Left renal cortex interstitium (tissue), 4 donors: ENCODE measurements around the gene PRRG4. TPM values are rescaled to one million over a fixed set of nuclear protein-coding genes. Genes with fewer than 3 reads are reported as not detected.
"Not testable (repeated sequence)": the region's sequence is repeated elsewhere in the genome, so short reads cannot be mapped to it uniquely, and the experiment has no call there.

Experiments
- DNase-seq, 4 donors: peaks; one replicate each; pipeline ENCODE4 v3.0.0-alpha.2; 2013; ENCODE audit warnings: low read depth in 4 of 4, low spot score in 2 of 4, missing footprints in 1 of 4
- polyA plus RNA-seq, 4 donors: library from polyadenylated mRNA; unstranded; fragments of 120-200 nt; gene quantifications; one replicate each; pipeline ENCODE4 v1.2.1, GENCODE V29; 2013; ENCODE audit not compliant: insufficient read length in 4 of 4

The PRRG4 gene
- 1 to 10 TPM; 5.5 to 7.4 (median 6.4) TPM for polyA plus RNA-seq

DNA sequence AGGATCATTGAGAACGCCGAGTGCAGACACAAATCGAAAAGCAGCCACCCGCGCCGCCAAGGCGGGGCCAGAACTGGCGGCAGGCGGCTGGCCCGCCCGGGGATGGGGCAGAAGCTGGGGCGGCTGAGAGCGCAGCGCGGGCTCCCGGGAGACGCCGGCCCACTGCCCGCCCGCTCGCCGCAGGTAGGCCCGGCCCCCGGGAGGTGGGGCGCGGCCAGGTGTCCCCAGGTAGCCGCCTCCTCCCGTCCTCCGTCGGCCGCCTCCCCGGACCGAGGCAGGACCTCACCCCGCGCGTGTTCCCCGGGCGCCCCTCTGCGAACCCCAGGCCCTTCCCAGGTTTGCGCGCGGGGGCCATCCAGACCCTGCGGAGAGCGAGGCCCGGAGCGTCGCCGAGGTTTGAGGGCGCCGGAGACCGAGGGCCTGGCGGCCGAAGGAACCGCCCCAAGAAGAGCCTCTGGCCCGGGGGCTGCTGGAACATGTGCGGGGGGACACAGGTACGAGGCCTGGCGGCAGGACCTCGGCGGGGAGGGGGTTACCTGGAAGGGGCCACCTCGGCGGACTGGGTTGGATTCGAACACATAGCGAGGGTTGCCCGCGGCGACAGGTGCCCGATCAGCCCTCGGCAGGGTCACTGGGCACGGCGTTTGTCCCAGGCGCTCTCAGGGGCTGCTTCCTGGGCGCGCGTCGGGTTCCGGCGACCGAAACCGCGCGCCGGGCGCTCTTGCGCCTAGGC lies at the start of gene PRRG4:
Gene PRRG4 (plus strand): TSS at position 248 of the 733 bp plus-strand sequence. CDS start 603 bp downstream, outside the sequence.
- peak in 1 of 4 donors; percentile 49 for DNase-seq

DNA sequence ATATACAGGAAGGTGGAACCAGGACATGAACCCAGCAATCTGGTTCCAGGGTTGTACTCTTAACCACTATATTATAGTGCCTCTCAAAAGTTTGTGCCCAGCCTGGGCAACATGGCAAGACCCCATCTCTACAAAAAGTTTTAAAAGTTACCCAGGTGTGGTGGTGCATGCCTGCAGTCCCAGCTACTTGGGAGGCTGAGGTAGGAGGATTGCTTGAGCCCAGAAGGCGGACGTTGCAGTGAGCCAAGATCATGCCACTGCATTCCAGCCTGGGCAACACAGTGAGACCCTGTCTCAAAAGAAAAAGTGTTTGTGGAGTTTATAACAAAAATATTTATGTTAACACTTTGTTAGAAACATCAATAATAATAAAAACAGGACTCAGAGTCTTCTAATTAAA lies 48.9 kb upstream of the PRRG4 start:
- not testable (repeated sequence) for DNase-seq

GRCh38 chr11:32781721-32782120 lies 48.0 kb upstream of the PRRG4 start:
- no peak for DNase-seq

GRCh38 chr11:32785262-32785661 lies 44.5 kb upstream of the PRRG4 start:
- DNase-seq: no peak

DNA sequence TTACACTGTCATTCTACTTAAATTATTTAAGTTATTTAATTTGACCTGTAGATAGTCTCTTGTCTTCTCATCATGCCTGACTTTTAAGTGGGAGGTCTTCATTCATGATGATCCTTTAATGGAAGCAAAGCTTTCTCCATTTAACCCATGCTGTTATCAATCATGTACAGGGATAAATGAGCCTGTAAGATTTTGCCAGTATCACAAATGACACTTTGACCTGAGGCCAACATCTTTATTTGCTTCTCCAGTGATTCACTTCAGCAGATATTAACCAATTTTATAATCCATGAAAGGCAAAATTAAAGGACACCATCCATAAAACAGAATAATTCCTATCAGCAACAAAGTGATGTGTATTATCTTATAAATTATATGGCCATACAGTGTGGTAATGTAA lies 42.9 kb upstream of the PRRG4 start:
- no peak for DNase-seq

DNA sequence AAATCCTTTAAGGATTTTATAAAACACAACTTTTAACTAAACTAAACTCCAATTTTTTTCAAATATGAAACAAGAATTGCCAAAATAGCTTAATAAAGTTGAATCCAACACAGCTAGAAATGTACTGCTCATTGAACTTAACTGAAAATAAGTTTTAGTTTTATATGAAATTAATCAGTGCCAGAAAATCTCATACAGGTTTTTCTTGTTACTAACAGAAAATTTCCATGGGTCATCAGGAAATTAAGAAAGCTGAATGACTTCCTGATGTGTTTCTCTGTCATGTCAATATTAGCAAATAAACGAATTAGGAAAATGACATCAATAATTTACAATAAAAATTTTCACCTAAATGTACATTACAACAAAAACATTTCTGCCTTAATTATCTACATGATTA lies 38.8 kb upstream of the PRRG4 start:
- DNase-seq: no peak

- DNase-seq: peak in 2 of 4 donors; percentile 2 to 11
These were observed 37.4 kb upstream of the PRRG4 start for GRCh38 chr11:32792111-32792947.

DNA sequence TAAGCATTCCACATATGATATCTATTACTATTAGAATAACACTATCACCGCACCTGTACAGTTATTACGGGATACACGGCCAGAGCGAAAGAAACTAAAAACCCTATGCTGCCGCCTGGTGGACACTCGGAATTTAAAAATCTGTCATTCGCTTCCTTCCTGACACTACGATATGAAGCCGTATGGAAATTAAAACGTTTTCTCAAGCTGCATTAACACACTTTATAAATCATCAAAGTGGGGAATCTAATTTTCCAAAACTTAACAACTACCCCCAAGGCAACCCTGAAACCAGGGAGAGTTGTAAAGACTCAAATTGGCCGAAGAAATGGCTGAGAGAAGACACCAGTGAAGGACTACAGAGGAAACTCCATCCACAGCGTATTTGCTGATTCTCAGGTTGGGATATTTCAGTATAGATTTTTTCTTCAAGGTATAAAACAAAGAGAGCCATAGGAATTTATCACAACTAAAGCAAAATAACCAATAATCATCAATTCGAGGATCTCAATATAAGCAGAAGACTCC lies 36.7 kb upstream of the PRRG4 start:
- DNase-seq: peak; percentile 22 to 63 (median 44)

DNA sequence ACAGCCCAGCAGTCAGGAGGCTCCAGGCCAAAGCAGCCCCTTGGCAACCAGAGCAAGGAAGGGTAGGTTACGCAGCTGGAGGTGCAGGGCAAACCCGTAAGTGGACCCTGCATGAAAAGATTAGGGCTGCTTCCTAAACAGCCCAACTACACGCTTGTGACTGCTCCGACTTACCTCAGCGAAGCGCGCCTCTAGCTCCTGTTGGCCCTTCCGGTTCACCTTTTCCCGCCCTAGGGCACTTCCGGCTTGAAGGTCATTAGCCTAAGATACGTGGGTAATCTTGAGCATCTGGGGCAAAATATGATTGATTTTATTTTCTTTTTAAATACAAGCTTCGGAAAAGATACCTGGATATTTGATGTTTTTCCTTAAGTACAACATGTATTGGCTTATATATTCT lies 35.3 kb upstream of the PRRG4 start, which contains the start of gene CCDC73:
Gene CCDC73 (minus strand): TSS at position 224 of the 400 bp plus-strand sequence. CDS start 34,419 bp downstream, outside the sequence.
- no peak for DNase-seq

GRCh38 chr11:32796425-32796824 lies 33.3 kb upstream of the PRRG4 start:
- no peak for DNase-seq

DNA sequence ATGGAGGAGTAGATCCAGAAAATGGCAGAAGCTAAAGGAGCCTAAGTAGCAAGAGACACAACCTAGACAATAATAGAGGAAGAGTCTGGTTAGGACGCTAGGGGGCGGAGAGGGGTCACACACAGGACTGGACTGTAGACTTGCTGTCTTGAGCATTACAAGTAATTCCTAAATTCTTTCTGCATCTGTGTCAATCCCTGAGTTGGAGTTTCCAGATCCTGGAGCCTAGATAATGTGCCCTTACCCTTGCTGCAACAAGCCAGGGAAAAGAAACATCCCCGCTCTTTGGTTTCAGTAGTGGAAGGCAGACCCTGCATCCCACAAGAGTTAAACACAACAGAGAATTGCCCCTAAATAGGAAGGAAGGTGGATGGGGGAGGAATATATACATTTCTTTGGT lies 20.4 kb upstream of the PRRG4 start:
- DNase-seq: peak in 1 of 4 donors; percentile 71

- DNase-seq: no peak
These were observed 12.4 kb upstream of the PRRG4 start for GRCh38 chr11:32817181-32817851.

DNA sequence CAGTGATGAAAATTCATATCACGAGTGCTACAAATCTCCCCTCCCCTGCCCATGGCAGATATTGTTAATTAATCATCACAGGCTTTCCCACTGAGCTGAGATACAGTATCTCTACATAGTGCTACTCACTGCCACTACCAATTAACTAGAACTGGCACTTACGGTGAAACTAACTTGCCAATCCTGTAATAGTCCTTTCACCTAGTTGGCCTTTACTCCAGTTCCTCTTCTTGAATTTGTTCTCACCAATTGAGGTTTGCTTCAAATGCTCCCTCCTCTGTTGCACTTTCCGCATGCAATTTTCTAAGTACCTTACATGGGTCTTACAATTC lies 11.9 kb upstream of the PRRG4 start:
- no peak for DNase-seq

GRCh38 chr11:32819187-32819586 lies 10.5 kb upstream of the PRRG4 start:
- DNase-seq: no peak

- DNase-seq: no peak
These were observed 9.2 kb upstream of the PRRG4 start for GRCh38 chr11:32820497-32820896.

- DNase-seq: no peak
These were observed 8.2 kb upstream of the PRRG4 start for GRCh38 chr11:32821517-32821916.

- DNase-seq: no peak
These were observed 7.7 kb upstream of the PRRG4 start for GRCh38 chr11:32821917-32822560.

GRCh38 chr11:32823617-32824016 lies 6.1 kb upstream of the PRRG4 start:
- not testable (repeated sequence) for DNase-seq

DNA sequence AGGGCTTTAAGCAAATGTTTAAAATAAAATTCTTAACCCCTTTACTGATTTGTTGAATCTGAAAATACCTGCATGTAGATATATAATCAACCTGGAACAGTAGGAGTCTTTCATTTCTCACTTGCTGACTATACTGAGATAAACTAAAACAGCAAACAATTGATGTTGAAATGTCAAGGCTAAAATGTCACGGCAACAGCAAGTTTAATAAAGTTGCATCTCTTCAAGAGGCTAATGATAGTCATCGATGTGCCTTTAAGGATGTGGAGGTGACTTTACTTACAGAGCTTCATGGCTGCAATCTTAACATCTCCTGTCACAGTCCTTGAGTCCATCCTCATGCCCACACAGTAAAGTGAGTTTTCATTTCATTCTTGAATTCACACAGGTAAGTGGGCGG lies 3.6 kb upstream of the PRRG4 start:
- no peak for DNase-seq

GRCh38 chr11:32827276-32827675 lies 2.5 kb upstream of the PRRG4 start:
- no peak for DNase-seq
